ENCODE measurements around the gene MYO1G.
"Not testable (repeated sequence)": the region's sequence is repeated elsewhere in the genome, so short reads cannot be mapped to it uniquely, and the experiment has no call there.

Gene MYO1G

DNA sequence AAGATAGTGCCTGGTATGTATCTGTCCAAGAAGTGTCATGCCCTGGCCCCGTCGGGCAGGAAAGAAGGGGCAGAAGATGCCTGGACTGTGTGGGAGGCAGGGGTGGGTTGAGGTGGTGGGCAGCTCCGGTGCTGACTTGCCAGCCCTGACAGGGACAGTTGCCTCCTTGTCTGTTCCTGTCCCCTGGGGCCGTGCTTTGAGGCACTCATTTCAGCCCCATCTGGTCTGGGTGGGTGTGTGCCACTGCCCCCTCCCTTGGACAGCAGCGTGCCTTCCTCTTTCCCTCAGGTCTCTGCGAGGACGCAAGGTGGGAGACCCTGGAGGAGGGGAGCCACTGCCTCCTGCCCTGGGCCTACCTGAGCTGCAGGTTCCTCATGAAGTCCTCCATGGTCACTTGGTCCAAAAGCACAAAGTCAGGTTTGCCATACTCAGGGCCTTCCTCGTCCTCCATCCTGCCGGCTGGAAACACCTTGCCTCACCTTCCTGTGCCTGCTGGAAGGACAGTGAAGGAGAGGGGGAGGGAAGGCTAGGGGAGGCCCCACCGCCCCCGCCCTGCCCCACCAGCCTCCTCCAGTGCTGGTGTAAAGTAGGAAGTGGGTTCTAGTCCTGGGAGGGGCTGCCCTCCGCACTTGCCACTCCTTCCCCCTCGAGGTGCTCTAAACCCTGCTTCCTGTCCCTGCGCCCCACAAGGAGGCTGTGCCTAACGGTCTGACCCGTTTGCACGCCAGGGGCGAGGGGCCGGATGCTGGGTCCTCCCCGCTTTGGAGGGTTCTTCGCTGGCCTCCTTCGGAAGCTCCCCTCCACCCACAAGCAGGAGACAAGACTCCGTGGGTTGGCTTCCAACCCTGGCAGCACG is at the start of gene MYO1G:
TSS of gene MYO1G (minus strand) at position 505 of the 856 bp plus-strand sequence. CDS start at position 451, 54 bp downstream.
- no peak within 1 kb of the TSS for H3K4me3 ChIP-seq (replicated peaks in 1 of 2; ENCODE audit: low read depth in 2 of 2, low read length in 2 of 2)
- TF ChIP-seq, protein P1, sequence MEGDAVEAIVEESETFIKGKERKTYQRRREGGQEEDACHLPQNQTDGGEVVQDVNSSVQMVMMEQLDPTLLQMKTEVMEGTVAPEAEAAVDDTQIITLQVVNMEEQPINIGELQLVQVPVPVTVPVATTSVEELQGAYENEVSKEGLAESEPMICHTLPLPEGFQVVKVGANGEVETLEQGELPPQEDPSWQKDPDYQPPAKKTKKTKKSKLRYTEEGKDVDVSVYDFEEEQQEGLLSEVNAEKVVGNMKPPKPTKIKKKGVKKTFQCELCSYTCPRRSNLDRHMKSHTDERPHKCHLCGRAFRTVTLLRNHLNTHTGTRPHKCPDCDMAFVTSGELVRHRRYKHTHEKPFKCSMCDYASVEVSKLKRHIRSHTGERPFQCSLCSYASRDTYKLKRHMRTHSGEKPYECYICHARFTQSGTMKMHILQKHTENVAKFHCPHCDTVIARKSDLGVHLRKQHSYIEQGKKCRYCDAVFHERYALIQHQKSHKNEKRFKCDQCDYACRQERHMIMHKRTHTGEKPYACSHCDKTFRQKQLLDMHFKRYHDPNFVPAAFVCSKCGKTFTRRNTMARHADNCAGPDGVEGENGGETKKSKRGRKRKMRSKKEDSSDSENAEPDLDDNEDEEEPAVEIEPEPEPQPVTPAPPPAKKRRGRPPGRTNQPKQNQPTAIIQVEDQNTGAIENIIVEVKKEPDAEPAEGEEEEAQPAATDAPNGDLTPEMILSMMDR (IDR thresholded peaks at IDR 0.05; ENCODE audit: low read depth, low read length), result no peak

DNA sequence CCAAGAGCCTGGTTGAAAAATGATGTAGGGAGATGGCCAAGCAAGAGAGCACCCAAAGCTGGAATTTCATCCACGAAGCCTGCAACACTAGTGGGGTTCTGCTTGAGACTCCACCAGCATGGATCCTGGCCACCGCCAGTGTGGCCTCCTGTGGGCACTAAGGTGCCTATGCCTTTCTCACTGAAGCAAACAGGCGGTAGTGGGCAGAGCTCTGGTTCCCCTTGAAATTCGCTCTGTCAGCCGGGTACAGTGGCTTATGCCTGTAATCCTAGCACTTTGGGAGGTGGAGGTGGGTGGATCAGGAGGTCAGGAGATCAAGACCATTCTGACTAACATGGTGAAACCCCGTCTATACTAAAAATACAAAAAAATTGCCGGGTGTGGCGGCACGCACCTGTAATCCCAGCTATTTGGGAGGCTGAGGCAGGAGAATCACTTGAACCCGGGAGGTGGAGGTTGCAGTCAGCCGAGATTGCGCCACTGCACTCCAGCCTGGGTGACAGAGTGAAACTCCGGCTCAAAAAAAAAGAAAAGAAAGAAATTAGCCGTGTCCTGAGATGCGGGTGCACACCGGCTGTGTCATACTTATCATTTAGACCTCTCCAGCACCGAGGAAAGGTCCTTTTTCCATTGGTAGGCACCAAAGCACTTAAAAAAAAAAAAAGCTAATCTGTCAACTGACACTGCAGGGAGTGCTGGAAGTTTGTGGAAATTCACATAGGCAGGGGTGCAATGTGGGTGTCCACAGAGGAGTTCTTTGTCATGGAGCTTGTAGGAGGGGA is 49.5 kb upstream of the MYO1G start:
- no peak overlapping the region for H3K4me3 ChIP-seq (replicated peaks in 1 of 2; ENCODE audit: low read depth in 2 of 2, low read length in 2 of 2)
- DNase-seq (ENCODE audit: low read depth in 2 of 2), result no peak
- TF ChIP-seq, protein P1 (IDR thresholded peaks at IDR 0.05; ENCODE audit: low read depth, low read length), result no peak

More for the DNA sequence above, at the start of gene MYO1G:
- DNase-seq (ENCODE audit: low read depth in 2 of 2), result no peak

DNA sequence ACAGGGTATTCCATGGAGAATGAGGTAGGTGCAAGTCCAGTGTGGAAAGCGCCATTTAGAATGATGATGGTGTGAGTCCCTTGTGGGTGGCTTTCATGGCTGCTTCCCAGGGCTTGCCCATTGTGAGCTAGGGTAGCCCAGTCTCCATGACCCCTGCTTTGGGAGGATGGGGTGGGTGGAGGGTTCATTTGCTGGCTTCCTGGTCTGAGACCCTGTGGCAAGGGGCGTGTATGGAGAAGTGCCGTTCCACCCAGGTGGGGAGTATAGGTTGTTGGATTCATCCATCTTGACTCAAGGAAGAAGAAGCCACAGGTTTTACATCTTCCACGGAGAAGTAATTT is 48.9 kb upstream of the MYO1G start:
- TF ChIP-seq, protein P1 (IDR thresholded peaks at IDR 0.05; ENCODE audit: low read depth, low read length), result no peak
- DNase-seq (ENCODE audit: low read depth in 2 of 2), result no peak
- no peak overlapping the region for H3K4me3 ChIP-seq (replicated peaks in 1 of 2; ENCODE audit: low read depth in 2 of 2, low read length in 2 of 2)

DNA sequence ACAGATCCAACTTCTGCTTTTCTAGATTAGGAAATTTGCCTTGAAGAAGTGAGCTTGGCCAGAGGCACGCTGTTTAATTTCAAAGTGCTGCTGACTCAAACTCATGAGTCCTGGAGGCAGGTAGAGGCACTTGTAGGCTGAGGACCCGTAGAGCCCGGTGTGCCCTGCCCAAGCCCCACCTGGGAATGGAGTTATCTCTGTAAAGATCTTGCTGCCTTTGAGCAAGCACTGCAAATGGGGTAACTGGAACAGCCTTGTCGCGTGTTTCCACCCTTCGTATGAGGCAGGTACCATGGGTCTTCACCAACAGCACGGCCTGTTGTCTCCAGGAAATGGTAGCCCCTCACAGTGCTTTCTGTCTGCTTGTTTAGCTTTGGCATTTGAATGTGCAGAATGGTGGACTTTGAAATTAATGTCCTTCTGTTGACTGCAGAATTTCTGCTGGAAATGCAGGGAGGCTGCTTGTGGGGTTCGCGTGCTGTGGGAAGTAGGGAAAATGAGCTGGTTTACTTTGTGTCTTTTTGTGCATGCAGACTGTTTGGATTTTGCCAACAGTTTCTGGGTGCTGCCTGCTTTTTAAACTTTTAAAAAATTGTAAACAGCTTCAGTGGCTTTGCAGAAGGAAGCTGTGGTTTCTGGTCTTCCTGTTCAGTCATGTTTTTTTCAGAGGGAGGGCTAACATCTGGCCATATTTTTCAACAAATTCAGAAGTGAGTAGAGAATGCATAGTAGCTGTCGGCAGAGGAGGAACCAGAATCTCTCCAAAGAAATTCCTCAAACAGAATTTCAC is 48.4 kb upstream of the MYO1G start:
- TF ChIP-seq, protein P1 (IDR thresholded peaks at IDR 0.05; ENCODE audit: low read depth, low read length), result no peak
- H3K4me3 ChIP-seq (replicated peaks in 1 of 2; ENCODE audit: low read depth in 2 of 2, low read length in 2 of 2), result no peak overlapping the region
- DNase-seq (ENCODE audit: low read depth in 2 of 2), result peak in 1 of 2 donors; percentile 35

DNA sequence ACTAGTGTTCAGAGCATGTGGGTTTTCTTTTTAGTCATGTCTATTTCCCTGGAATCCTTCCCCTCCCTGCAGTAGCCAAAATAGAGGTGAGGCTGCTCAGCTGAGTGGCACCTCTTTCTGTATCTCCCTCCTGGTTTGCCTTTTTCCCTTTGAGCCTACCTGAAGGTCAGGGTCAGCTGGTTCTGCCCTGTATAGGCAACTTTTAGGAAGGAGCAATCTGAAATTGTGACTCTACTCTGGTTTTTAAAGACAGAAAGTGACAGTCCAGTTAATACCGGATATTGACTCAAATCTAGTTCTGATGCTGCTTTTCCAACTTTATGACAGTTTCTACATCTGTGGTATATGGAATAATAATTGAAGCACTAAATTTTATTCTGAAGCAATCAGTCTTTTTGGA is 47.2 kb upstream of the MYO1G start:
- DNase-seq (ENCODE audit: low read depth in 2 of 2), result no peak
- no peak overlapping the region for H3K4me3 ChIP-seq (replicated peaks in 1 of 2; ENCODE audit: low read depth in 2 of 2, low read length in 2 of 2)
- TF ChIP-seq, protein P1 (IDR thresholded peaks at IDR 0.05; ENCODE audit: low read depth, low read length), result no peak

GRCh38 chr7:45025473-45025872 is 46.7 kb upstream of the MYO1G start:
- not testable (repeated sequence) for DNase-seq (ENCODE audit: low read depth in 2 of 2); H3K4me3 ChIP-seq (replicated peaks in 1 of 2; ENCODE audit: low read depth in 2 of 2, low read length in 2 of 2)
